ENCODE measurements around the gene JHY. TPM values are rescaled to one million over a fixed set of nuclear protein-coding genes. Genes with fewer than 3 reads are reported as not detected.
"Not testable (repeated sequence)": the region's sequence is repeated elsewhere in the genome, so short reads cannot be mapped to it uniquely, and the experiment has no call there.

JHY gene
- total RNA-seq, 2 donors from 2014 or later: 2.3 TPM

DNA sequence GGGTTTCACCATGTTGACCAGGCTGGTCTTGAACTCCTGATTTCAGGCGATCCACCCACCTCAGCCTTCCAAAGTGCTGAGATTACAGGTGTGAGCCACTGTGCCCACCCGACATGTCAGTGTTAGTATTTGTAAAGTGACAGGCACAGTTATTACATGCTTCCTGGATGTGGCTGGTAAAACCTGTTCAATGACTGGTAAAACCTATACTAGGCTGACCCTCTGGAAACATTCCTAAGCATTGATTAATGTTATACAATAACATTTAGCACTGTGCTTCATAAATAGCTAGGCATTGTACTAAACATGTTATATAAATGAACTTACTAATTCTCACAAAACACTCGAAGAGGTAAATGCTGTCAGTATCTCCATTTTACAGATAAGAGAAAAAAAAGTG lies 20.9 kb upstream of the JHY start:
- TF ChIP-seq, protein P1, sequence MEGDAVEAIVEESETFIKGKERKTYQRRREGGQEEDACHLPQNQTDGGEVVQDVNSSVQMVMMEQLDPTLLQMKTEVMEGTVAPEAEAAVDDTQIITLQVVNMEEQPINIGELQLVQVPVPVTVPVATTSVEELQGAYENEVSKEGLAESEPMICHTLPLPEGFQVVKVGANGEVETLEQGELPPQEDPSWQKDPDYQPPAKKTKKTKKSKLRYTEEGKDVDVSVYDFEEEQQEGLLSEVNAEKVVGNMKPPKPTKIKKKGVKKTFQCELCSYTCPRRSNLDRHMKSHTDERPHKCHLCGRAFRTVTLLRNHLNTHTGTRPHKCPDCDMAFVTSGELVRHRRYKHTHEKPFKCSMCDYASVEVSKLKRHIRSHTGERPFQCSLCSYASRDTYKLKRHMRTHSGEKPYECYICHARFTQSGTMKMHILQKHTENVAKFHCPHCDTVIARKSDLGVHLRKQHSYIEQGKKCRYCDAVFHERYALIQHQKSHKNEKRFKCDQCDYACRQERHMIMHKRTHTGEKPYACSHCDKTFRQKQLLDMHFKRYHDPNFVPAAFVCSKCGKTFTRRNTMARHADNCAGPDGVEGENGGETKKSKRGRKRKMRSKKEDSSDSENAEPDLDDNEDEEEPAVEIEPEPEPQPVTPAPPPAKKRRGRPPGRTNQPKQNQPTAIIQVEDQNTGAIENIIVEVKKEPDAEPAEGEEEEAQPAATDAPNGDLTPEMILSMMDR (IDR thresholded peaks at IDR 0.05): no peak
- TF ChIP-seq POLR2A (IDR thresholded peaks at IDR 0.05): no peak
- no peaks in the 10 kb centered on the region for H3K4me1 ChIP-seq
- 36 to 45% methylated on average over 3 of the region's 3 CpGs for whole genome bisulfite sequencing, 2 donors
- DNase-seq: no peak
- H3K27ac ChIP-seq: no peak overlapping the region
- H3K27me3 ChIP-seq: no peaks in the 10 kb centered on the region
- no peak overlapping the region for H3K4me3 ChIP-seq
- no peak for ATAC-seq
- intact Hi-C loops (cut with DNase I): loop anchor here (10.0 kb wide), 1 partner anchor 163 kb away; no protein-coding TSS in a partner anchor
- no peaks in the 10 kb centered on the region for H3K36me3 ChIP-seq (replicated peaks in 1 of 2; ENCODE audit: insufficient read depth in 1 of 2, low read depth in 2 of 2)
- no peaks in the 10 kb centered on the region for H3K9me3 ChIP-seq

DNA sequence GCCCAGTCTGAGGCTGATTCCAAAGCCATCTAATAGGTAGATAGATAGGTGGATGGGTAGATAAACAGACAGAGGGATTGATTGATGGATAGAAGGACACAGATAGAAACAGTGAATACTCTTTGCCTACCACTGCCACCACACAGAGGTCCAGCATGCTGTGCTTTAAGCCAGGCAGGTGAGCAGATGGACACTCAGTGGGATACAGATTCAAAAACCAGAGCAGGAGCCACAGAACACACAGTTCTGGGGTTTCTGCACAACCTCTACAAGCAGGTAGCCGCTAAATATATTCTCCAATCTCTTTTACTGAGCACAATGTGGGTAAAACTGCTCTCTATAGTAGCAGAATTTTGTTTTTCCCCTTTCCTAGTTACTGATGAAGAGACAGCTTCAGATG lies 20.5 kb upstream of the JHY start:
- Histone ChIP-seq H3K27ac (no peak overlapping the region), H3K4me1 (no peaks in the 10 kb centered on the region), H3K27me3 (no peaks in the 10 kb centered on the region), H3K36me3 (replicated peaks in 1 of 2; ENCODE audit: insufficient read depth in 1 of 2, low read depth in 2 of 2) (no peaks in the 10 kb centered on the region), H3K9me3 (no peaks in the 10 kb centered on the region), H3K4me3 (no peak overlapping the region)
- TF ChIP-seq, protein P1 (IDR thresholded peaks at IDR 0.05): no peak
- no peak for TF ChIP-seq POLR2A (IDR thresholded peaks at IDR 0.05)
- WGBS, 2 donors: 44 to 50% methylated on average over 1 of the region's 1 CpG
- DNase-seq: no peak
- intact Hi-C loops (cut with DNase I): loop anchor here (10.0 kb wide), 1 partner anchor 163 kb away; no protein-coding TSS in a partner anchor
- ATAC-seq: no peak

DNA sequence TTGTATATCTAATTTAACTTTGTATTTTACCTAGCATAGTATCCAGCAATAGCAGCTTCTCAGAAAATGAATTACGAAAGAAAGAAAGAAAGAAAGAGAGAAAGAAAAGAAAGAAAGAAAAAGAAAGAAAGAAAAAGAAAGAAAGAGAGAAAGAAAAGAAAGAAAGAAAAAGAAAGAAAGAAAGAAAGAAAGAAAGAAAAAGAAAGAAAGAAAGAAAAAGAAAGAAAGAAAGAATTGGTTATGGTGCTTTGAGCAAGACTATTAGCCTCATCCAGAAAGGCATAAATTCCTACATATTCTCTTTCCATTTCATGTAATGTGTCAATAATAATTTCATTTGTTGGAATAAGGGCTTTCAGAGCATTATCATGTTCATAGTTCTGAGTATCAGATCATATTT lies 19.4 kb upstream of the JHY start:
- not testable (repeated sequence) for H3K27ac ChIP-seq; DNase-seq; H3K36me3 ChIP-seq (replicated peaks in 1 of 2; ENCODE audit: insufficient read depth in 1 of 2, low read depth in 2 of 2); H3K4me1 ChIP-seq; H3K4me3 ChIP-seq; ATAC-seq; H3K27me3 ChIP-seq; H3K9me3 ChIP-seq
- intact Hi-C loops (cut with DNase I): loop anchor here (10.0 kb wide), 1 partner anchor 162 kb away; no protein-coding TSS in a partner anchor
- 32 to 43% methylated on average over 1 of the region's 1 CpG for WGBS, 2 donors

DNA sequence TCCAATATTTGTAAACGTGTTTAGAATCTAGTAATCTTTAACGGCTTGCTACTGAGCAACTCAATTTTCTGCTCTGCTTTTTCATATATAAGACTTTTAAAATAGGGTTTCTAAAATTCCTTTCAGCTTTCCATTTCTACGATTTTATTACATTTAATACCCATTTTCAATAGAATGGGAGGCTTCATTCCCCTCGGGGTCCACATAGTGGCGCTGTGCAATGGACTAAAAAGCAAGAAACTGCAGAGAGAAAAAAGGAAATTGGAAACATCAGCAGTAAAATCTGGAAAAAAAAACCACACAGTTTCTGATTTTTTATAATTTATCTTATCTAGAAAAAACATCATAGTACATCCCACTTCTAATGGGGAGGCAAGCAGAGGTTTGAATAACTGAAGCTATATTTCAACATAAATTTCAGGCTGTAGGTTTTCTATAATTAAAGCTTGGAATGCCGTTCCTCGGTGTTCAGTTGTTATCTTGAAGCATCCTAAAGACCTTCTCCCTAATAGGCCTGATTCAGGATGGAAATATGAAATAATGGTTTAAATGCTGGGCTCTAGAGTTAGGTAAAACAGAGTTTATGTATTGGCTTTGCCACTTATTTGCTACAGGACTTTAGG lies 18.7 kb upstream of the JHY start:
- ATAC-seq (peak; percentile 45), DNase-seq (peak; percentile 33 to 62 (median 52))
- 14 to 17% methylated on average over 7 of the region's 7 CpGs for WGBS, 2 donors
- Histone ChIP-seq H3K4me1 (no peaks in the 10 kb centered on the region), H3K27ac (no peak overlapping the region), H3K36me3 (replicated peaks in 1 of 2; ENCODE audit: insufficient read depth in 1 of 2, low read depth in 2 of 2) (no peaks in the 10 kb centered on the region), H3K4me3 (no peak overlapping the region), H3K9me3 (no peaks in the 10 kb centered on the region), H3K27me3 (no peaks in the 10 kb centered on the region)
- intact Hi-C loops (cut with DNase I): loop anchor here (10.0 kb wide), 1 partner anchor 161 kb away; no protein-coding TSS in a partner anchor
- TF ChIP-seq POLR2A (IDR thresholded peaks at IDR 0.05): no peak
- TF ChIP-seq, protein P1 (IDR thresholded peaks at IDR 0.05): peak; percentile 56 to 81 (median 74)

DNA sequence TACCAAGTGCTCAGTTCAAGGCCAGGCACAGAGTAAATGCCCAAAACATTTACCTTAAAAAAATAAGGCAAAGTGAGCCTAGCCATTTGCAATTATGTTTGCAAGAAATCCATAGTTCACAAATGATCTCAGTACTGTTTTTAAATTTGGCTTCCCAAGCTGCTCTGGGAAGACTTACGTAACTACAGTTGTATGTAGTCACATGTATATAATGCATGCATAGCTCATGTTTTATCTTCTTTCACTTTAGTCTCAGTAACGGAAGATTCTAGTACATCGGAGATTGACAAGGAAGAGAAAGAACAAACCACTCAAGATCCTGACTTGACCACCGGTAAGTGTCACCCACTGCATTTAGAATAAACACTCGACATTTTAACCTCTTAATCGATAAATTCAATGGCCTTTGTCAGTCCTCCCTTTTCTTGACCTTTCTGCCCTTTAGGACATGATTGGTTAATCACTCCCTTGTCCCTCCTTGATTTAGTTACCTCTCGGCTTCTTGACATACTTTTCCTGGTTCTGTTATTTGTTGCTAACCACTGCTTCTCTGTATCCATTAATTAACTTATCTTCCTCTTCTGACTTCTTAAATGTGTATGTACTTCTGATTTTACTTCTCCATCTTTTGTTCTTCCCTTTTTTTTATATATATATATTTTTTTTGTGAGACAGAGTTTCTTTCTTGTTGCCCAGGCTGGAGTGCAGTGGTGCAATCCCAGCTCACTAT lies 18.0 kb upstream of the JHY start:
- no peak overlapping the region for H3K4me3 ChIP-seq
- H3K27me3 ChIP-seq: no peaks in the 10 kb centered on the region
- intact Hi-C loops (cut with DNase I): loop anchor here (10.0 kb wide), 1 partner anchor 160 kb away; no protein-coding TSS in a partner anchor
- no peaks in the 10 kb centered on the region for H3K4me1 ChIP-seq
- peak overlapping the region in 1 of 4 donors; percentile 23 for H3K27ac ChIP-seq
- H3K9me3 ChIP-seq: no peaks in the 10 kb centered on the region
- ATAC-seq (no peak), DNase-seq (no peak)
- H3K36me3 ChIP-seq (replicated peaks in 1 of 2; ENCODE audit: insufficient read depth in 1 of 2, low read depth in 2 of 2): no peaks in the 10 kb centered on the region
- TF ChIP-seq POLR2A (IDR thresholded peaks at IDR 0.05): no peak
- TF ChIP-seq, protein P1 (IDR thresholded peaks at IDR 0.05): no peak
- 54 to 65% methylated on average over 7 of the region's 7 CpGs for WGBS, 2 donors
